HG03432 (cell line): ENCODE measurements around the gene PAX3.

Source experiments
- ATAC-seq: cut with Tn5 transposase; IDR thresholded peaks from one replicate; pipeline ENCODE4 v1.9.1; 2021; ENCODE audit warnings: mild to moderate bottlenecking, moderate library complexity; ENCODE audit not compliant: unreplicated experiment

PAX3 gene

DNA sequence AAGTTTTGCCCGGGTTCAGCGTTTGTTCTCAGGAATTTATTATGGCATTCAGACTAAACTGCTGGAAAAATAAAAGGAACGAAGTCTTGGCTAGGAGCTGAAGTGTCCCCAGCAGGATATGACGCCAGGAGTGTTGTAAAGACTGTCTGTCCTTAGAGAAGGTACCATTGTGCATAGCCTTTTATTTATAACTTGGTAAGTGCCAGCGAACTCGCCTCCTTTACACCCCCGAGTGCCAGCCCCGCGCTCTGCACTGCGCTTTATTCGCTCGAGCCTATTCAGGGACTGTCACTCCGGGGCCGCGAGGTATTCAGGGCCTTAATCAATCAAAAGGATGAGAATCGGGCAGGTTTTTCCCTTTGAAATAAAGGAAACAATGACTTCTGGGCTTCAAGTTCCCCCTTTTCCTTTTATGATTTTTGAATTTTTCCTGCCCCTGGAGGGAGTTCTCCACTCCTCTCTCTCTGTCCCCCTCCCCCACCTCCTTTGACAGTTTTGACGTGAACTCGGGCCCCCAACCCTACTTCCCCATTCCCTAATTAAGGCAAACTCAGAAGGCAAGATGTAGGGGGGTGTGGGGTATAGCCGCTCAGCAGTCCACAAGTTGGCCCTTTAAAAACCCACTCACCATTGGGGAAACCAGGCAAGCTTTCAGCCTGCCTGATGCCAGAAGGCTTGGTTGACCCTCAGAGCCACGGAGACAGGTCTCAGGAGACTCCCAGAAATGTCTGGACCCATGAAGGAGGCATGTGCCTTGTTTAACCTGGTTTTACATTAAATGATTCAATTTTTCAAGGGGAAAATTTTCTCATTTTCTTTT is 1.3 kb upstream of the PAX3 start:
- ATAC-seq = no peak

DNA sequence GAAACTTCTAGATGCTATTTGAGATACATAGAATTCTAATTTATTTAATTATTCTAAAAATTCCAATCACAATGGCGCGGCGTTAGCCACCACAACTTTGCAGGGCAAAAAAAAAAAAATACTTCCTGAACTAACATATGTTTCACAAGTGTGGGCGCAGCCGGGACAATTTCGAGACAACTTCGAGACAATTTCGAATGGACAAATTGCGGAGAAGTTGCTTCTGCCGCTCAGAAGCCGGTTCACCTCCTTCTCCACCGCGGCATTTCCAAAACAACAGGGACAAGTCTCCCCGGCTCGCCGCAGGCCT is 842 bp downstream of the PAX3 start:
- ATAC-seq = no peak

DNA sequence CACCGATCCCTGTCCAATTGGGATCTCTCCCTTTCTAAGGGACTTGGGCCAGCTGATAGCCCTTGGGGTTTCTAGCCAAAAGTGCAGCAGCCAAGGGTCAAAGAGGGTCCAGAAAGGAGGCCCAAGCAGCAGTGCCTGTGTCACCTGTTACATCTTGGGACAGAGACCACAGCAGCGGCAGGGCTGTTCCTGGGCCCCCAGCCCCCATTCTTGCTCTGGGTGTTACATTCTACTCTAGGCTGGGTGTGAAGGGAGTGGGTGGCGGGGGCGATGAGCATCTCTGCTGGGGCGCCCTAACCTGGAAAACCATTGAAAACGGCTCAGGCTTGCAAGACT is 1.2 kb downstream of the PAX3 start:
- no peak for ATAC-seq

DNA sequence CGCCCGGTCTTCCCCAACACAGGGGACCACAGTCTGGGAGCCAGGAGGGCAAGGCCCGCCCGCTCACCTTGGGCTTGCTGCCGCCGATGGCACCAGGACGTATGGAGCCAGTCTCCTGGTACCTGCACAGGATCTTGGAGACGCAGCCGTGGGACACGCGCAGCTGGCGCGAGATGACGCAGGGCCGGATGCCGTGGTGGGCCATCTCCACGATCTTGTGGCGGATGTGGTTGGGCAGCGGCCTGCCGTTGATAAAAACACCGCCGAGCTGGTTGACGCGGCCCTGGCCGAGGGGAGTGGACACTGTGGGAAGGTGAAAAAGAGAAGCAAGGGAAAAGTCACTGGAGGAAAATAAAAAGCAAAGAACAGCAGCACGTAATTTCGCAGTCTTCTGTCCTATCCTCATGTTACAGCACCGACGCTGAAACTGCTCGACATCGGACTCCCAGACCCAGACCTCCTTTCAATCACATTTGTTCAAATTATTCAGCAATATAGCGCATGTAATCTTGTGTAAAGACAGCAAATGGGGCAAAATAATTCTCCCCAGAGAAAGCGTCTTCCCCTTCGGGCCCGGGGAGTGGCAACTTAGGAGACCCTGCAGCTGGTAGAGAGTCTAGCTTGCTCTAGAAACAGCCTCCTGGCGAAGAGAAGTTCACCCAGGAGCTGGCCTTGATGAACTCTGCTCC is 1.7 kb downstream of the PAX3 start:
- ATAC-seq = no peak

DNA sequence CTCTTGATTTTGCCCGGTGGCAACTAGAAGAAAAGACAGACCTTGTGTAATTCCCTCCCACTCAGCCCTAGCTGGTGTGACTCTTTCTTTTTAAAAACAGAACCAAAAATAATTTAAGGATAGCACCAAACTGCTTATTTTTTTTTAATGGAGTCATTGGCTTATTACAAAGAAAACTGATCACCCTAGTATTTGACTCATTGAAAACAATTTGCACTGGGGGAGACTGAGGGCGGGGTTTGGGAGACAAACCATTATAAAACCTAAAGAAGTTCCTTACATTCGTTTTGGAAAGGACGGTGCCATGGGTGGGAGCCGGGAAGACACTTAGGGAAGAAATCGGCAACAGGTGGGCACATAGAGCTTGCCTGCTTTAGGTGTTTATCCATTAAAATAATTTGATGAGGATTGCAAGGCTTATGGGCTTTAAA is 2.5 kb downstream of the PAX3 start:
- no peak for ATAC-seq

DNA sequence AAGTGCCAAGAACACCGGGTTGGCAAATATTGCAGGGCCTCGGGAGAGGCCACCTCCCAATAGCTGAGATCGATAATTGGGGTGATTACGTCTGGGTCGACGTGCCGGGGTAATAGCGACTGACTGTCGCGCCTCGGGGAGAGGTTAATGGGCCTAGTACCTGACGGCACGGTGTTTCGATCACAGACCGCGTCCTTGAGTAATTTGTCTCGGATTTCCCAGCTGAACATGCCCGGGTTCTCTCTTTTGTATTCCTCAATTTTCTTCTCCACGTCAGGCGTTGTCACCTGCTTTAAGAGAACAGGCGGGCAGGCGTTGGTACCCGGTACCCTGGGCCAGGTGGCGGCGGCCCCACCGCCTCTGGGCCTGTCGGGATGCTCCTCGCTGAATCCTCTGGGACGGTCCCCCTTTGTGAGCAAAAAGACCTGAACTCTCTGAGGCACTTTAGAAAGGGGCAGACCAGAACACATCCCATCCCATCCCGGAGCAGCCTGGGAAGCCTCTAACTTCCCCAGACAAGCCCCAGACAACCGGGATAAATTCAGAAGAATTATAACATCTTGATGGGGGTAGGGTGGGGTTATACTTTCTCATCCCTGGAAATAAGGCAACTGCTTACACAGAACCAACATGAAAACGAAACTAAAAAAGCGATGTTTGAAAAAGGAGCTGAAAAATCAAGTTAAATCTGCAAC is 3.3 kb downstream of the PAX3 start:
- no peak for ATAC-seq

GRCh38 chr2:222294996-222295367 is 3.8 kb downstream of the PAX3 start:
- no peak for ATAC-seq

DNA sequence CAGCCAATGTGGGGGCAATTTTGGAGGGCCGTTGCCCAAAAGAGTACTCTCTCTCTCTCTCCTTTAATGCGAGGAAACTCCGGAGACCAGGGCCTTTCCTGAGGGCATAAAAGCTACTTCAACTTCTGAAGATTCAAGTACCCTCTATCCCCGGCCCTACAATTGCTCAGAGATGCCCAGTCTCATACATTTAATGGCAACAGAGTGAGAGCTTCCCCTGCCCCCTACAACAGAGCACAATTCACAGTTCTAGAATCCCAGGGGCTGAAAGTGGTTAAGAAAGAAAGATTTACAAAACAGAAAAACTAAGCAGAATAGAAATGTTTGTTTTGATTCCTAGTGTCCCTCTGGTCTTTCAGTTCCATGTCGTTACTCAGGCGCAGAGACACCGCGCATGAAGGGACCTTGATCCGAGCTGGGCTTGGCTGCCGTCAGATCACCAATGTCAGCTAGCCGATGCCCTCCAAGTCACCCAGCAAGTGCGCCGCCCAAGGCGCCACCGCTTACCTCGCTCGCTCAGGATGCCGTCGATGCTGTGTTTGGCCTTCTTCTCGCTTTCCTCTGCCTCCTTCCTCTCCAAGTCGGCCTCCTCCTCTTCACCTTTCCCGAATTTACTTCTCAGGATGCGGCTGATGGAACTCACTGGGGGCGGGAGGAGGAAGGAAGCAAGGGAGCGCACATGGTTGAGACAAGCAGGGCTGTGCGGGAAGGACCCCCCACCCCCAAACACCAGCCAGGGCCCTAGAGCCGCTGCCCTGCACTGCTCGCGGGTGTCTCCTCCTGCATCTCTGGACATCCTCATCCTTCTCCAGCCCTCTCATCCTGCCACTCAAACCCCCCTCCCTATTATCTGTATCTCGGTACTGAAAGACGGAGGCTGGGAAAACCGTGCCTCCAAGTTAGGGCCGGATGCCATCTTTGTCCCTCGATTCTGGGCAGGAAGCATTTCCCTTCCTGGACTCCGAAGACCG is 4.9 kb downstream of the PAX3 start:
- no peak for ATAC-seq

DNA sequence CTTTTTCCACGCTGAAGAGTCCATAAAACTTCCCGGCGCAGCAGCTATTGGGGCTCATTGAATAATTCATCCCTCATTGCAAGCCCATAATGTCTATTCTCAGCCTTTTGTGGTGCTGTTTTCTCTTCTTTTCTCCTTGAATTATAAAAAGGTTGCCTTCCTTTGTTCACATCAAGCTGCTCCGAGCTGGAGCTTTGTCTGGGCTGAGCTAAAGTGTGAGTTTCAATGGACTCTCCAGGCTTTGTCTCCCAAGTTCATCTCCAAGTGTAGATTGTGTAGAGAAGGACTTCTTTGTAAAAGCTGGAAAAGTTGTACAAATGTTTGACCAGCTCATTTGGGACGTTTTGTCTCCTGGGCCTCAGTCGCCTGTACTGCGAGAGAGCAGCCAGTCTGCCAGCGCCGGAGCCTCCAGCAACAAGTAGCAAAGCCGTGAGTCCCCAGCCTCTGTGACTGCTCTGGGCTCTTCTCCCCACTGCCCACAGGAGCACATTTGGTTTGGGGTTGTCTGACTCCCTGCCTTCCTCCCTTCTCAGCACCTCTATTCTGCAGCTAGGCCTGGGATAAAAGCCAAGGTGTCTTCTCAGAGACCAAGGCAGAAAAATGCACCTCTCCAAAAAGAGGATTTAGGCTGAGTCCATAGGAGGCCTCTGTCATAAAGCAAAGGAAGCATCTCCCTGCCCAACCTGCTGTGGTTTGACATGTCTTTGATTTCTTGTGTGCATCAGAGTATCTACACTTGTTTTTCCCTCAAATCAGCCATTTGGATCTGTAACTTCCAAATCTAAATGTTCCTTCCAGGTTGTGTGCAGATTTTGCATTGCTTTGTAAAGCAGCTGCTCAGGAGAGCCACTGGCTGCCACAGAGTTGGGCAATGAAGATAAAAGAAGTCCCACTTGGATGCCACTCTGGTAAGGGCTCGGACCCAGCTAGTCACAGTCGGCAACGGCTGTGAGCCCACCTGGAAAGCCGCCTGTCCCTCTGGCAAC is 6.4 kb downstream of the PAX3 start:
- no peak for ATAC-seq

- ATAC-seq = no peak
Observed at GRCh38 chr2:222291485-222291841, 7.3 kb downstream of the PAX3 start.

GRCh38 chr2:222290736-222291484 is 7.9 kb downstream of the PAX3 start:
- no peak for ATAC-seq

GRCh38 chr2:222290401-222290735 is 8.4 kb downstream of the PAX3 start:
- ATAC-seq = no peak

DNA sequence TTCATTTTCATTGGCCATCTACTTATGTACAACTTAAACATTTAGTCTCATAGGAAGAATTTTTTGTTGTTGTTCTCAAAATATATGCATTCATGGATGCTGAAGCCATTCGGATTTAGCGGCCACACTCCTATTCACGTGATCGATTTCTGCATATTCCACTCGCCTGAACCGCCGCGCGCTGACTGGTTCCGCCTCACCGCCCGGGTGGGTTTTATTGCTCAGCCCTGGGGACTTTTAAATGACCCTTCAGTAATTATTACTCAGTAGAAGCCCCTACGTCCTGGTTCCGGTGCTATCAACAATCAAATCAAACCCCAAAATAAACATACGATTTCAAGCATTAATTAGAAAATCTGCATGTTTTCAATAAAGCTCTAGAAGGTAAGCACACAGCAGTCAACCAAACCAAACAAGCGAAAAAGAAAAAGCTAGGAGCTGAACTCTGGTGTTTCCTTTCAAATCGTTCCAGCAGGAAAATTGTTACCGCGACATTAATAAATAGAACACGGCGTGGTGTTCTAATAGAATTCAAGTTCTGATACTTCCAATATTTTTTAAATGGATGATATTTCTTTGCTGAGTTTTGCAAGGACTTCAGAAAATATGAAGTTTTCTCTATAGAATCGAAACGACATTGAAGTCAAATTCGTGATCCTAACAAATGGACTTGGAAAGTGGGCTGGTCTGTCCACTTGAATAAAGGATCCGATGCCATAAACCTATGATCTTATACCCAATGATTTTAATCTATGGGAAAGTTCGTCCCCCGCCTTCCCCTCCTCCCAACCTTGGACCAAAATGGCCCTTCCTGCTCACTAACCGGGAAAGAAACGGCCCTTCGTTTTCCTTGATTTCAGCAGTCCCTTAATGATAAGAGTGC is 9.3 kb downstream of the PAX3 start:
- no peak for ATAC-seq

- ATAC-seq = no peak
Observed at GRCh38 chr2:222288590-222289277, 10.1 kb downstream of the PAX3 start.

- no peak for ATAC-seq
Observed at GRCh38 chr2:222287862-222288479, 10.8 kb downstream of the PAX3 start.

DNA sequence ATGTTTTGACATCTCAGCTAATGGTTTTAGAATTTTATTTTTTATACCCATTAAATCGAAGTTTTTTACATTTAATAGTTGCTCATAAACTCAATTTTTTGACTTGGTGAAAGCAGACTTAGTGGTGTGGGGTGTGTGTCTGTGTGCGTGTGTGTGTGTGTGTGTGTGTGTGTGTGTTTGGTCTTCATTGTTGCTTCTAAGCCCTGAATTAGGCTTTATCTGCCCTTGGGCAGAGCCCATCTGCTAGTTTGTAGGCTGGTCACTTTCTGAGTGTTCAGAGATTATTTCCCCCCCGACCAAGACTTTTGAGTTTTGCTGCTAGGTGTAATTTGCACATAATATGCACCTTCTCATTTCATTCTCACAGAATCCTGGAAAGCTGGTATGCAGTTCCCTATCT is 14.3 kb downstream of the PAX3 start:
- ATAC-seq = no peak

GRCh38 chr2:222283634-222284033 is 15.2 kb downstream of the PAX3 start:
- no peak for ATAC-seq
